ENCODE measurements around the gene SOX6. TPM values are rescaled to one million over a fixed set of nuclear protein-coding genes. Genes with fewer than 3 reads are reported as not detected.

Gene SOX6
- total RNA-seq, 1 donor from 2014 or later = 24.9 TPM

DNA sequence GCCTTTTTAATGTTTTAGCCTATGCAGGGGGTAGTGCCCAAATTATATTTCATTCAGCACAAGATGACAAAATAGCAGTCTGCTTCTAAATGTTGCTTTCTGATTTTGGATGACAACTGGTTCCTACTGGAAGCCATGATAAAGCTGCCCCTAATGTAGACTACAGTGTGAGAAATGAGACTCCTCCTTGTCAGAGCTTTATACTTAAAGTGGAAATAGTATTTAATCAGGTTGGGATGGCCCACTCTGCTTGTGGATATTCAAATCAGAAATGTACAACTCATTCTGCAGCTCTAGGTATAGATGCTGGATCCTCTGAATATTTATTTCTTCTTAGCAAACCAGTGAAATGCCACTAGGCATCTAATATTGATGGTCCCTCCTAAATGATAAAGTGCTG is 171.3 kb downstream of the SOX6 start:
- H3K27me3 Mint-ChIP-seq = no peaks in the 10 kb centered on the region
- H3K36me3 Mint-ChIP-seq = no peaks in the 10 kb centered on the region
- H3K4me3 Mint-ChIP-seq = no peak overlapping the region
- TF ChIP-seq CTCF (conservative IDR thresholded peaks at IDR 0.05) = no peak
- DNase-seq (ENCODE audit: extremely low spot score, unreplicated experiment) = no peak
- H3K4me1 Mint-ChIP-seq (ENCODE audit: unreplicated experiment) = peaks cover 12% of the 10 kb centered on the region
- H3K27ac Mint-ChIP-seq = no peak overlapping the region
- no peaks in the 10 kb centered on the region for H3K9me3 Mint-ChIP-seq

- no peak for TF ChIP-seq CTCF (conservative IDR thresholded peaks at IDR 0.05)
- no peak overlapping the region for H3K27ac Mint-ChIP-seq
- no peak overlapping the region for H3K4me3 Mint-ChIP-seq
- no peaks in the 10 kb centered on the region for H3K9me3 Mint-ChIP-seq
- peaks cover 14% of the 10 kb centered on the region for H3K4me1 Mint-ChIP-seq (ENCODE audit: unreplicated experiment)
- no peak for DNase-seq (ENCODE audit: extremely low spot score, unreplicated experiment)
- no peaks in the 10 kb centered on the region for H3K27me3 Mint-ChIP-seq
- H3K36me3 Mint-ChIP-seq = no peaks in the 10 kb centered on the region
These were observed 171.8 kb downstream of the SOX6 start for GRCh38 chr11:16184588-16184987.

DNA sequence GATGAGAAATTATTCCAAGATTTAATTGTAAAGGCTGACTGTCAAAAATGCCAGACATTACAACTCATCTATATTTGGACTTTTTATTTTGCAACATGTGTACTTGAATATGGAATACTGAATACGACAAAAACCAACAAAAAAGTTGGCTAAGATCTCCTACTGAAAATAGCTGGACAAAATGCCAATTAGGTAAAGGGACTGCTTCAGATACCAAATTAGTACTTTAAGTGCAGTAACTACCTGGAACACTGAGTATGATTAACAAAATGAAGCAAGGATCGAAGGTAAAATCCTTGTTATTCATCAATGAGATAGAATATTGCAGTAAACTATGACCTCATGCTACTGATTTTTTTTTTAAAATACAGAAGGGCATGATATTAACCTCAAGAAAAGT is 173.8 kb downstream of the SOX6 start:
- no peak overlapping the region for H3K4me3 Mint-ChIP-seq
- H3K9me3 Mint-ChIP-seq = no peaks in the 10 kb centered on the region
- no peaks in the 10 kb centered on the region for H3K27me3 Mint-ChIP-seq
- DNase-seq (ENCODE audit: extremely low spot score, unreplicated experiment) = no peak
- H3K36me3 Mint-ChIP-seq = no peaks in the 10 kb centered on the region
- peaks cover 23% of the 10 kb centered on the region for H3K4me1 Mint-ChIP-seq (ENCODE audit: unreplicated experiment)
- TF ChIP-seq CTCF (conservative IDR thresholded peaks at IDR 0.05) = no peak
- H3K27ac Mint-ChIP-seq = no peak overlapping the region

DNA sequence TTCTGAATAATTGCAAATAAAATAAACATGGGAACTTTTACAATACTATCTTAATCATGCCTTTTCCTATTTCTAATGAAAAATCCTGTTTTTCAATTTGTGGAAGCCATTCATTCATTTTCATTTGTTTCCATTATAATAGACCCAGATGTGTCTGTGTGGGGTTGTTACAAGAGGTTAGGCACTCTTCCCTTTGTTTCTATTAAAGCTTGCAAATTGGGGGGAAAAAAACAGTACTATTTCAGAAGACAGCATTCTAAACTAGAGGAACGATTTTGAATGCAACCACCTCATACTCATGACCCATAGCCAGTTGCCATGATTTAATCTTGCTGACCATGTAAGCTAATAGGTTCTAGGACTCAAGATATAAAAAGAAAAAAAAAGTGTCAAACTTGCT is 175.5 kb downstream of the SOX6 start:
- Mint-ChIP-seq H3K27ac (no peak overlapping the region), H3K4me3 (no peak overlapping the region), H3K4me1 (ENCODE audit: unreplicated experiment) (peaks cover 23% of the 10 kb centered on the region), H3K9me3 (no peaks in the 10 kb centered on the region), H3K36me3 (no peaks in the 10 kb centered on the region), H3K27me3 (no peaks in the 10 kb centered on the region)
- DNase-seq (ENCODE audit: extremely low spot score, unreplicated experiment) = no peak
- no peak for TF ChIP-seq CTCF (conservative IDR thresholded peaks at IDR 0.05)

DNA sequence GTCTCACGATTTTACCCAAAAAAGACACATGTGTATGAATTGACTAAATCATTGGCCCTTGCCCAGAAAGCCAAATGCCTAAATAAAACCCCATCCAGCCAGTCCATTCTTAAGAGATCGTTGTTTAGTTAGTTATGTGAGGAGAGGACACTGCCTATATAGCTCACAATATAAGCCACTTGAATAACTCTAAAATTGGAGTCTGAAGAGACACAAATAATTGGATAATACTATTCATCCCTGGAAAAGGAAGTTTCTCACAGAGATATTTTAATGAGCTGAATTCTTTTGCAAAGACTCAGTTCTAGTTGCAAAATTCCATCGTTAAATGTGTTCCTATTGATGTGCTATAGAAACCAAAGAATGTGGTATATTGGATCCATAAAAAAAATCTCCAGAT is 176.7 kb downstream of the SOX6 start:
- Mint-ChIP-seq H3K4me1 (ENCODE audit: unreplicated experiment) (peaks cover 20% of the 10 kb centered on the region), H3K4me3 (no peak overlapping the region)

More for the DNA sequence above, 176.7 kb downstream of the SOX6 start:
- DNase-seq (ENCODE audit: extremely low spot score, unreplicated experiment) = no peak
- Mint-ChIP-seq H3K27ac (no peak overlapping the region), H3K9me3 (no peaks in the 10 kb centered on the region), H3K36me3 (no peaks in the 10 kb centered on the region), H3K27me3 (no peaks in the 10 kb centered on the region)
- no peak for TF ChIP-seq CTCF (conservative IDR thresholded peaks at IDR 0.05)

All from type B pancreatic cell (in vitro differentiated cells).